Mucosa of rectum (tissue), 2 donors: ENCODE results near the gene NXPH2.

Experiments used
- H3K27ac ChIP-seq, 2 donors: one replicate each; pipeline ENCODE4 v1.7.0; 2013; ENCODE audit warnings: inconsistent platforms in 2 of 2, low read depth in 2 of 2, low read length in 2 of 2
- H3K27me3 ChIP-seq, 2 donors: one replicate each; pipeline ENCODE4 v1.7.0; 2013; ENCODE audit warnings: low read length in 2 of 2; ENCODE audit not compliant: control insufficient read depth in 2 of 2, insufficient read depth in 2 of 2
- H3K36me3 ChIP-seq, 2 donors: one replicate each; pipeline ENCODE4 v1.7.0; 2013; ENCODE audit warnings: low read length in 2 of 2; ENCODE audit not compliant: control insufficient read depth in 2 of 2, insufficient read depth in 2 of 2
- H3K4me1 ChIP-seq, 2 donors: one replicate each; pipeline ENCODE4 v1.7.0; 2013; ENCODE audit warnings: low read length in 2 of 2, mild to moderate bottlenecking in 1 of 2; ENCODE audit not compliant: control insufficient read depth in 2 of 2, insufficient read depth in 2 of 2
- H3K4me3 ChIP-seq, 2 donors: one replicate each; pipeline ENCODE4 v1.7.0; 2013; ENCODE audit warnings: low read length in 2 of 2
- H3K9ac ChIP-seq, 2 donors: one replicate each; pipeline ENCODE4 v1.7.0; 2013; ENCODE audit warnings: low read length in 2 of 2, low read depth in 1 of 2, mild to moderate bottlenecking in 1 of 2
- H3K9me3 ChIP-seq, 2 donors: one replicate each; pipeline ENCODE4 v1.7.0; 2013; ENCODE audit warnings: low read length in 2 of 2; ENCODE audit not compliant: control insufficient read depth in 2 of 2
- donor health status: healthy.
- donor health status: Normal muscosa, but diverticular disease.

NXPH2 gene

DNA sequence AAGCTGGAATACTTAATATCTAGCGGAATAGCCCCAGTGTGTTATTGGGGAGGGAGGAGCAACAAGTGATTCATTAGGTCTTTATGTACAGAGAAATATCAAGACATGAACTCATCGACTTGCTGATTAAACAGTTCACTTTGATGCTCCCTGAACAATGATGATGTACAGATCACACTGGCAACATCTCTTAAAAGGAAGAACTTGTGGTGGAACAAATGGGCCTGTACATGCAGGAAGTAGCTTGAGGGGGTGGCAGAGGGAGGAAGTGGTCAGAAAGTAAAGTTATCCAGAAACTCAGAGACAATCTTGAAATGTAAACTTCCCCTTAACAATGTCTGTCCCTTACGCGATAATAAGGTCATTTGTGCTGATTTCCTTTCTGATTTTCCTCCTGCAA, 90.5 kb downstream of the NXPH2 start:
- no peaks in the 10 kb centered on the region for H3K9me3 ChIP-seq
- no peaks in the 10 kb centered on the region for H3K27me3 ChIP-seq
- H3K4me1 ChIP-seq = no peaks in the 10 kb centered on the region
- H3K4me3 ChIP-seq = no peak overlapping the region
- no peaks in the 10 kb centered on the region for H3K36me3 ChIP-seq
- H3K27ac ChIP-seq = no peak overlapping the region
- no peak overlapping the region for H3K9ac ChIP-seq

- H3K4me3 ChIP-seq = no peak overlapping the region
- no peaks in the 10 kb centered on the region for H3K4me1 ChIP-seq
- no peaks in the 10 kb centered on the region for H3K27me3 ChIP-seq
- H3K27ac ChIP-seq = no peak overlapping the region
- H3K9me3 ChIP-seq = no peaks in the 10 kb centered on the region
- no peak overlapping the region for H3K9ac ChIP-seq
- H3K36me3 ChIP-seq = no peaks in the 10 kb centered on the region
These were observed 98.0 kb downstream of the NXPH2 start for GRCh38 chr2:138682163-138682562.

DNA sequence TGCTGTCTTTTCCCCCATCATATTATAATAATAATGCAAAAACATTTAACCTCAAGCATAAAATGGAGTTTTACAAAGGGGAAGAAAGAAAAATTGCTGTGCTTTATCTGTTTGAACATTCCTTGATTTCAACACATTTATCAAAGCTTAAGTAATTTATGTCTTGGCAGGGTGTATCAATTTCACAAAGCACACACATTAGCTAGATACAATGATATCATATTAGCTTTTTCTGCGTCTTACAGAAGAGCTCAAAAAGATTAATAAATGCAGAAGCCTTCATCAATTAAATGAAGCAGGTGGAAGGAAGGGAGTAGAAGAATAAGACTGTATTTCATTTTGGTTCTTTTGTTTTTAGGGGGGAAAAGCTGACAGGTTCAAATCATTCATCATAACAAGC, 103.0 kb downstream of the NXPH2 start:
- no peak overlapping the region for H3K4me3 ChIP-seq
- H3K27me3 ChIP-seq = no peaks in the 10 kb centered on the region

GRCh38 chr2:138676619-138677021, 103.6 kb downstream of the NXPH2 start:
- no peaks in the 10 kb centered on the region for H3K4me1 ChIP-seq
- no peak overlapping the region for H3K4me3 ChIP-seq
- H3K27ac ChIP-seq = no peak overlapping the region
- H3K9me3 ChIP-seq = no peaks in the 10 kb centered on the region
- no peaks in the 10 kb centered on the region for H3K36me3 ChIP-seq
- no peaks in the 10 kb centered on the region for H3K27me3 ChIP-seq
- no peak overlapping the region for H3K9ac ChIP-seq

More for the DNA sequence above, 103.0 kb downstream of the NXPH2 start:
- Histone ChIP-seq H3K27ac (no peak overlapping the region), H3K36me3 (no peaks in the 10 kb centered on the region), H3K9me3 (no peaks in the 10 kb centered on the region), H3K4me1 (no peaks in the 10 kb centered on the region), H3K9ac (no peak overlapping the region)

DNA sequence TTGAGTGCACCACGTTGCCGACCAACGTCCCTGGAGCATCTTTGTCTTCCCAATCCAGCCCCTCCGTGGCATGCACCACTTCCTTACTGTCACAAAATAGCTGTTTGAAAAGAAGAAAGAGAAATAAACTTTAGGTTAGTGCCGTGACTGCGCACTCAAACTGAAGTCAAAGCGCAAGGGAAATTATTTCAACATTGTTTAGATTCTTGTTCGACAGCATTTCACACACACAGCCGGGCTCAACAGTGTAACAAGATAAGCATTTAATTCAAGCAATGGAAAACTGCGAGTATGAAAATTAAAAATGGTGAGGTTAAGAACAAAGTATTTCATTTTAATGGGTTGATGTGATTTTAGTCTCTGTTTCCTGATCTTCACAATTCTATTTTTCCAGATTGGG, 108.6 kb downstream of the NXPH2 start:
- Histone ChIP-seq H3K36me3 (no peaks in the 10 kb centered on the region), H3K27ac (no peak overlapping the region), H3K27me3 (no peaks in the 10 kb centered on the region), H3K9me3 (no peaks in the 10 kb centered on the region), H3K9ac (no peak overlapping the region), H3K4me1 (no peaks in the 10 kb centered on the region), H3K4me3 (no peak overlapping the region)

- Histone ChIP-seq H3K9me3 (no peaks in the 10 kb centered on the region), H3K27ac (no peak overlapping the region), H3K4me1 (no peaks in the 10 kb centered on the region), H3K9ac (no peak overlapping the region), H3K27me3 (no peaks in the 10 kb centered on the region), H3K36me3 (no peaks in the 10 kb centered on the region), H3K4me3 (no peak overlapping the region)
These were observed 109.5 kb downstream of the NXPH2 start for GRCh38 chr2:138670734-138671133.

GRCh38 chr2:138665937-138666336, 114.3 kb downstream of the NXPH2 start:
- Histone ChIP-seq H3K36me3 (no peaks in the 10 kb centered on the region), H3K4me1 (no peaks in the 10 kb centered on the region)

DNA sequence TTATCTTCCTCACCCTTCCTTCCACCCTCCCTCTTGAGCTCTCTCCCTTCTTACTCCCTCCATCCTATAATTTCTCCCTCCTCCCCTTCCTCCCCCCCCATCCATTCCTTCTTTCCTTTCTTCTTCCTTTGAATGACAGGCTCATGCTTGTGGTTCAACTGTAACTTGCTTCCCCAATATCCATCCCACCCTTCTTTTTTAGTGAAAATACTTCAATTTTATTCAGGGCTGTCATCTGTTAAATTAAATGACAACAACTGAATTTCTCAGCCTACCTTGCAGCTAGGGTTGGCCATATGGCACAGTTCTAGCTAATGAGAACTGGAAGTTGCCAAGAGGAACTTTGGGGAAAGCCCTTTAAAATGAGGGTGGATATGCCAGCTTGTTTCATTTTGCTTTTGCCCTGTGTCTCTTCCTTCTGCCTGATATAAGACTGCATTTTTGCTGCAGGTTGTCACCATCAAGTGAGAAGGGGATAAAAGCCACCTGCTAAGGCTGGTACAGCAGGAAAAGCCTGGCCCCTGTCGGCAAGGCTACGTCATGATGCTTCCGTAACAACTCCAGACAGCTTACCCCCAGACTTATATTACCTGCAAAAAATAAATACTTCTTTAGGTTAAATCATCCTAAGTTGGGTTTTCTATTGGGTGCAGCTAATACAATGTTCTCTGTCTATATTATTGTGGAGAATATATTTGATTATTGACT, 121.8 kb downstream of the NXPH2 start:
- Histone ChIP-seq H3K36me3 (no peaks in the 10 kb centered on the region), H3K27ac (no peak overlapping the region), H3K4me1 (no peaks in the 10 kb centered on the region), H3K9me3 (no peaks in the 10 kb centered on the region), H3K27me3 (no peaks in the 10 kb centered on the region), H3K9ac (no peak overlapping the region), H3K4me3 (no peak overlapping the region)

More at GRCh38 chr2:138665937-138666336, 114.3 kb downstream of the NXPH2 start:
- no peaks in the 10 kb centered on the region for H3K27me3 ChIP-seq
- H3K4me3 ChIP-seq = no peak overlapping the region
- no peak overlapping the region for H3K9ac ChIP-seq
- no peaks in the 10 kb centered on the region for H3K9me3 ChIP-seq
- no peak overlapping the region for H3K27ac ChIP-seq

DNA sequence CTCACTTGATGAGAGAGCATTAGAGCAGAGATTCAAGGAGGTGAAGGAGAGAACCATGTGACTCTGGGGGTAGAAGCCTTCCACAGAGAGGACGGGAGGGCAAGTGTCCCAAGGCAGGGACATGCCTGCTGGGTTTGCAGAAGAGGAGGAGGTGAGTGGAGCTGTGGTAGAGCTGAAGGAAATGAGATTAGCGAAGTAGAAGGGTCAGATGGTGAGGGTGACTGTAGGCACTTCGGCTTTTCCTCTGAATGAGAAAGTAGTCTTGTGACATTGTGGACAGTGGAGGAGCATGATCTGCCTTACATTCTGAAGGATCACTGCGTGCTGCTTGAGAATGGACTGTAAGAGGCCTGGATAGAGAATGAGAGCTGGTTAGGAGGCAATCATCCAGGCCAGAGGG, 126.0 kb downstream of the NXPH2 start:
- Histone ChIP-seq H3K9ac (no peak overlapping the region), H3K27ac (no peak overlapping the region), H3K4me1 (no peaks in the 10 kb centered on the region), H3K36me3 (no peaks in the 10 kb centered on the region), H3K9me3 (no peaks in the 10 kb centered on the region), H3K4me3 (no peak overlapping the region), H3K27me3 (no peaks in the 10 kb centered on the region)

- Histone ChIP-seq H3K9ac (no peak overlapping the region), H3K27ac (no peak overlapping the region), H3K4me1 (no peaks in the 10 kb centered on the region), H3K4me3 (no peak overlapping the region), H3K9me3 (no peaks in the 10 kb centered on the region), H3K36me3 (no peaks in the 10 kb centered on the region), H3K27me3 (no peaks in the 10 kb centered on the region)
These were observed 127.8 kb downstream of the NXPH2 start for GRCh38 chr2:138652378-138652777.
